Lower leg skin (tissue), 4 donors: ENCODE data around the gene LHFPL4. TPM values are rescaled to one million over a fixed set of nuclear protein-coding genes. Genes with fewer than 3 reads are reported as not detected.

Source experiments
- total RNA-seq, 4 donors: library from RNA; depleted of rRNA; stranded (reverse); fragments of >200 nt; gene quantifications; one replicate each; pipeline ENCODE4 v1.1.0, GENCODE V29; 2016

LHFPL4 gene
- total RNA-seq, 4 donors from 2014 or later: 0.05 to 0.16 TPM; not detected in 2

Other genes with a start within 250 kb of the LHFPL4 start
- gene THUMPD3, start 190.8 kb downstream of the LHFPL4 start, total RNA-seq: 10 to 100 TPM; 19.8 to 37.6 (median 27.0) TPM
- 10 to 100 TPM; 77.8 to 88.1 (median 80.3) TPM for gene SETD5, start 156.2 kb downstream of the LHFPL4 start, total RNA-seq
- gene MTMR14, start 95.7 kb upstream of the LHFPL4 start, total RNA-seq: 10 to 100 TPM; 27.5 to 39.4 (median 34.6) TPM
- gene CPNE9, start 150.0 kb upstream of the LHFPL4 start, total RNA-seq: 1 to 10 TPM in 2 of 4 donors, under 1 TPM in 2; 0.54 to 1.6 (median 1.1) TPM
- gene BRPF1, start 177.9 kb upstream of the LHFPL4 start, total RNA-seq: 10 to 100 TPM; 20.1 to 27.2 (median 22.5) TPM
- gene OGG1, start 196.1 kb upstream of the LHFPL4 start, total RNA-seq: 10 to 100 TPM in 3 of 4 donors, 1 to 10 TPM in 1; 7.9 to 27.2 (median 17.4) TPM
- gene CAMK1, start 216.1 kb upstream of the LHFPL4 start, total RNA-seq: 10 to 100 TPM in 1 of 4 donors, 1 to 10 TPM in 3; 3.1 to 10.1 (median 9.4) TPM
- 10 to 100 TPM; 42.1 to 53.2 (median 47.0) TPM for gene TADA3, start 238.7 kb upstream of the LHFPL4 start, total RNA-seq
- 100 to 1,000 TPM in 3 of 4 donors, 10 to 100 TPM in 1; 89.6 to 151 (median 107) TPM for gene ARPC4, start 239.3 kb upstream of the LHFPL4 start, total RNA-seq